HG02943 (cell line): Measurements from ENCODE around the gene MEIS3.
"Not testable (repeated sequence)": the region's sequence is repeated elsewhere in the genome, so short reads cannot be mapped to it uniquely, and the experiment has no call there.

Source experiments
- ATAC-seq: cut with Tn5 transposase; IDR thresholded peaks from one replicate; pipeline ENCODE4 v1.9.1; 2021; ENCODE audit warnings: mild to moderate bottlenecking, low read depth, moderate library complexity; ENCODE audit not compliant: unreplicated experiment

Gene MEIS3

DNA sequence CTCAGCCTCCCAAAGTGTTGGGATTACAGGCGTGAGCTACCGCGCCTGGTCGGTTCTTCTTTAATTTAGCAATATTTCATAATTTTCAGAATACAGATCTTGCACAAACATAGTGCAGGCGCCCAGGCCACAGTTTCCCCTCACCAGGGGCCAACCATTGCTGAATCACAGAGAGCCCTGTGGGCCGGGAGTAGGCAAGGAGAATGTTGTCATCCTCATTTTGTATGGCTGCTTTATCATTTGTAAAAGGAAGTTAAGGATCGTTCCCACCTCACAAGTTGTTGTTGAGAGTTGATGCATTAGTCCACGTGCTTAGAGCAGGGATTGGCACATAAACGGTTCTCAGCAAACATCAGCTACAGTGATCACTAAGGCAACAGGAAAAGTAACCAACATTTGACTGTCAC lies 30.2 kb downstream of the MEIS3 start:
- ATAC-seq, result no peak

DNA sequence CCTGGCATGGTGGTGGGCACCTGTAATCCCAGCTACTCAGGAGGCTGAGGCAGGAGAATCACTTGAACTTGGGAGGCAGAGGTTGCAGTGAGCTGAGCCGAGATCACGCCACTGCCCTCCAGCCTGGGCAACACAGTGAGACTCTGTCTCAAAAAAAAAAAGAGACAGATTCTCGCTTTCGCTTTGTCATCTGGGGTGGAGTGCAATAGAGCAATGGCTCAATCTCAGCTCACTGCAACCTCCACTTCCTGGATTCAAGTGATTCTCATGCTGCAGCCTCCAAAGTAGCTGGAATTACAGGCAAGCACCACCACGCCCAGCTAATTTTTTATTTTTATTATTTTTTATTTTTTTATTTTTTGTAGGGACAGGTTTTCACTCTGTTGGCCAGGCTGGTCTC lies 30.6 kb downstream of the MEIS3 start:
- ATAC-seq, result not testable (repeated sequence)

DNA sequence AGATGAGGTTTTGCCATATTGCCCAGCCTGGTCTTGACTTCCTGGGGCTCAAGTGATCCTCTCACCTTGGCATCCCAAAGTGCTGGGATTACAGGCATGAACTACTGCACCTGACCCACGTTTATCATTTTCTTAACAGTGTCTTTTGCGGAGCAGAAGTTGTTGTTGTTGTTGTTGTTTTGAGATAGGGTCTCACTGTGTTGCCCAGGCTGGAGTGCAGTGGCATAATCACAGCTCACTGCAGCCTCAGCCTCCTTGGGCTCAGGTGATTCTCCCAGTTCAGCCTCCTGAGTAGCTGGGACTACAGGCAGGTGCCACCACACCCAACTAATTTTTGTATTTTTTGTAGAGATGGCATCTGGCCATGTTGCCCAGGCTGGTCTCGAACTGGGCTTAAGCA lies 31.7 kb downstream of the MEIS3 start:
- not testable (repeated sequence) for ATAC-seq

DNA sequence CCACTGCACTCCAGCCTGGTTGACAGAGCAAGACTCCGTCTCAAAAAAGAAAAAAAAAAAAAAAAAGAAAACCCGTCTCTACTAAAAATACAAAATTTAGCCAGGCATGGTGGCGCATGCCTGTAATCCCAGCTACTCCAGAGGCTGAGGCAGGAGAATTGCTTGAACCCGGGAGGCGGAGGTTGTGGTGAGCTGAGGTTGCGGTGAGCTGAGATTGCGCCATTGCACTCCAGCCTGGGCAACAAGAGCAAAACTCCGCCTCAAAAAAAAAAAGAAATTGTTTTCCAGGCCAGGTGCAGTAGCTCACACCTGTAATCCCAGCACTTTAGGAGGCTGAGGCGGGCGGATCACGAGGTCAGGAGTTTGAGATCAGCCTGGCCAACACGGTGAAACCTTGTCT lies 32.7 kb downstream of the MEIS3 start:
- ATAC-seq, result not testable (repeated sequence)

DNA sequence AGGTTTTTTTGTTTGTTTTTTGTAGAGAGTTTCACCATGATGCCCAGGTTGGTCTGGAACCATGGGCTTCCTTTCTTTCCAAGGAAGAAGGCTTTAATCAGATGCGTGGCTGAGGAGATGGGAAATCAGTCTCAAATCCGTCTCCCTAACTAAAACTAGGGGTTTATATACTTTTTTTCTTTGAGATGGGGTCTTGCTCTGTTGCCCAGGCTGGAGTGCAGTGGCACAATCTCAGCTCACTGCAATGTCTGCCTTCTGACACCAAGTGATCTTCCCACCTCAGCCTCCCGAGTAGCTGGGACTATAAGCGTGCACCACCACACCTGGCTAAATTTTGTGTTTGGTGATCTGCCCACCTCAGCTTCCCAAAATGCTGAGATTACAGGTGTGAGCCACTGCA lies 34.8 kb downstream of the MEIS3 start:
- ATAC-seq, result not testable (repeated sequence)

DNA sequence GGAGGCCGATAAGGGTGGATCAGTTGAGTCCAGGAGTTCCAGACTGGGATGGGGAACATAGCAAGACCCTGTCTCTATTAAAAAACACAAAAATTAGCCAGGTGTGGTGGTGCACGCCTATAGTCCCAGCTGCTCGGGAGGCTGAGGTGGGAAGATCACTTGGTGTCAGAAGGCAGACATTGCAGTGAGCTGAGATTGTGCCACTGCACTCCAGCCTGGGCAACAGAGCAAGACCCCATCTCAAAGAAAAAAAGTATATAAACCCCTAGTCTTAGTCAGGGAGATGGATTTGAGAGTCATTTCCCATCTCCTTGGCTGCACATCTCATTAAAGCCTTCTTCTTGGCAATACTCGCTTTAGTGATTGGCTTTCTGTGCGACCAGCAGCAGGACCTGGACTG lies 35.4 kb downstream of the MEIS3 start:
- not testable (repeated sequence) for ATAC-seq

DNA sequence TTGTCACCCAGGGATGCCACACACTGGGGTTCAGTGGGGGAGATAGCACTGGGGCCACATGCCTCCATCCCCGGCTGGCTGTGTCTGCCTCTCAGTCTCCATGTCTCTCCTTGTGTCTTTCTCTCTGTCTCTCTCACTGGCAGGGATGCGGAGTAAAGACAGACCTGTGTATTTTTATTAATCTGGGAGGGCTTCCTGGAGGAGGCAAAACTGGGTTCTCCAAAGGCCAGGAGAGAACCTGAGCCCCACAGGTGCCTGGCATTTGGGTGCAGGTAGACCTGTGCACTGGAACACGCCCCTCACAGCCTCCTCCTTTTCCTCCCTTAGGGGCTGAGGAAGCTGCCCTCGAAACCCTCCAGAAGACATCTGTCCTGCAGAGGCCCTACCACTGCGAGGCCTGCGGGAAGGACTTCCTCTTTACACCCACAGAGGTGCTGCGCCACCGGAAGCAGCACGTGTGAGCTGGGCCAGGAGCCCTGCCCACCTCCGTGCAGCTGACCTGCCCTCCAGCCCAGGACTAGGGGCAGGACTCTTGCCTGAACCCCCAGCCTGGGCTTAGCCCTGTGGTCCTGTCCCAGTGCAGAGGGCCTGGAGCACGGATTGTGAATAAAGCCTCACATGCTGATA lies 37.6 kb downstream of the MEIS3 start:
- no peak for ATAC-seq

DNA sequence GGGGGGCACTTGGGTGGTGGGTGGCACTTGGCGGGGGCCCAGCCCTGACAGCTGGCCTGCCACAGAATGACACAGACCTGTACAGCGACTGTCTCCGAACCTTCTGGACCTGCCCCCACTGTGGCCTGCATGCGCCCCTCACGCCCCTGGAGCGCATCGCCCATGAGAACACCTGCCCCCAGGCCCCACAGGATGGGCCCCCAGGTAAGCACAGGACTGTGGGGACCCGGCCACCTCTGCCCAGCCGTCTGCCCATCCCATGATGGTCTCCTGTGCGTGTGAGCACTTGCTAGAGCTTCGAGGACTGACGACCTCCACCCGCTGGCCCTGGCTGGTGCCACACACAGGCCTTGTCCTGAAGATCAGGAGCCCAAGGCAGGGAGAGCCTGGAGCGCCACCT lies 38.2 kb downstream of the MEIS3 start:
- ATAC-seq, result no peak

DNA sequence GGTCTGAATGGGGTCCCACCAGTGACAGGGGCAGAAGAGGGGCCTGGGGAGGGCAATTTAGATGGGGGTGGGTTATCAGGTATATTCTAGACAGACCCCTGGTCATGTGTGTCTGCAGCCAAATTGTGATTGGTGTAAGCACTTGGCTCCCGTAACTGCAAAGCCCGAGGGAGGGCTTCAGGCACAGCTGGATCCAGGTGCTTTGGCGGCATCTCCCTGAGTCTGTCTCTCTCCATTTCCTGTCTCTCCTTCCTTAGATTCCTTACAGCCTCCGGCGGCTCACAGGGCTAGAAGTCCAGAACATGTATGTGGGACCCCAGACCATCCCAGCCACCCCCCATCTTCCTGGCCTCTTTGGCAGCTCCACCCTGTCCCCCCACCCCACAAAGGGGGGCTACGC lies 38.8 kb downstream of the MEIS3 start:
- ATAC-seq, result no peak

DNA sequence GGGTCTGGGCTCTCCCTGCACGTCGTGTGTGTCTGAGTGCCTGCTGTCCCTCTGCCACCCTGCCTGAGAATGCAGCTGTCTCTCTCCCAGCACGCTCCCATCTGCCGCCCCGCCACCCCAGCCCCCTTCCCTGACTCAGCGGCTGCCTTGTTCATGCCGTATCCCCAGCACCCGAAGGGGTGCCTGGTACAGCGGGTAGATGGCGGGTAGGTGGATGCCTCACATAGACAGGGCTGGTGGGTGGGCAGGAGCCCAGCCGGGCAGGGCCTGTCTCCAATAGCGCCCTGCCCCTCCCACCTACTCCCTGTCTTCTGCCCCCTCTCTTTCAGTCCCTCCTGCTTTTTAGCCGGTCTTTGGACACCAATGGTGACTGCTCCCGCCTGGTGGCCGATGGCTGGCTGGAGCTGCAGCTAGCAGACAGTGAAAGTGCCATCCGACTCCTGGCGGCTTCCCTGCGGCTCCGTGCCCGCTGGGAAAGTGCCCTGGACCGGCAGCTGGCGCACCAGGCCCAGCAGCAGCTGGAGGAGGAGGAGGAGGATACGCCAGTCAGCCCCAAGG lies 39.9 kb downstream of the MEIS3 start:
- no peak for ATAC-seq

DNA sequence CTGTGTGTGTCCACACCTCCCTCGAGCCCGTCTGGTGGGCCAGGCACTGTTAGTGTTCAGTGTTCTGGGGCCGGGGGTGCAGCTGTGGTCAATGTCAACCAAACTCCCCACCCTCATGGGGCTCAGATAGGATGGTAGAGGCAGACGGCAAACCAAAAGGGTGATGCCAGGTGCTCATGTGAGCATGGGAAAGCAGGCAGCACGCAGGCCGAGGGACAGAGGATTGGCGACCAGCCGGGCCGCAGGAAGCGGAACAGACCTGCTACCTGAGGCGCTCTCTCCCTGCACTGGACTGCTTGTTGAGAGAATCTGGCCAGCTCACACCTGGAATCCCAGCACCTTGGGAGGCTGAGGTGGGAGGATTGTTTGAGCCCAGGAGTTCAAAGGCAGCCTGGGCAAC lies 41.1 kb downstream of the MEIS3 start:
- ATAC-seq, result no peak

DNA sequence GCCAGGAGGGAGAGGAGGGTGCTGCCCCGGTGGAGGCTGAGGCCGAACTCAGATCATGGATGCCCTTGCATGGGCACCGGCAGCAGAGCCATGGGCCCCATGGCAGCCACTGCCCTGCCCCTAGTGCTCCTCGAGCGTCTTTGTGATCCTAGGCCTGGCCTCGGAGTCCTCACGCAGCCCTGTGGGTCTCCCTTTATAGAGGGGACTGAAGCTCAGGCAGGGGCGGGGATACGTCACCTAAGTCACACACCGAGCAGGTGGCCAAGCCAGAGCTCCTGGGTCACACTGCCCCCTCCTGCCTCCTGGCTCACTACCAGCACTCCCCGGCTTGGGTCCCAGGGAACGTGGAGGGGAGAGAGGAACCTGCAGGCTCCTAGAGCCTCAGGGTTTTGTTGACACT lies 41.5 kb downstream of the MEIS3 start:
- ATAC-seq, result no peak

DNA sequence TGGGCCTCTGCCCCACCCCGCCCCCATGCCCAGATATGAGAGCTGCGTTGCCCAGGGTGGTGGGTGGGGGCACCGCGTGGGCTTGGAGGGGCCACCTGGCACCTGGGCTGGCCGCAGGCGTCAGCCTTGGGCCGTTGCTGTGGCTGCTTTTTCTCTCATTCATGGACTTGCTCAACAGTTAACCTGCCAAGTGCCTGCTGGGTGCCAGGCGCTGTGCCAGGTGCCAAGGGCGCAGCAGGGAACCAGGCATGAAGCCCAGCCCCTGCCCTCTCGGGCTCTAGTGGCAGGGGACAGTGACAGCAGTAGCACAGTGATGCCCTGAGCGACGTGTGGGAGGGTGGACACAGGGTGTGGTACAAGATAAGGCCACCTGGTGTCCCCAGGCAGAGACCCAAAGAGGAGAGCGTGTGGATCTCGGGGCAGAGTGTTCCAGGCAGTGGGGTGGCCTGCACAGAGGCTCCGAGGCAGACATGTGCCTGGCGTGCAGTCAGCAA lies 42.1 kb downstream of the MEIS3 start:
- ATAC-seq, result no peak

DNA sequence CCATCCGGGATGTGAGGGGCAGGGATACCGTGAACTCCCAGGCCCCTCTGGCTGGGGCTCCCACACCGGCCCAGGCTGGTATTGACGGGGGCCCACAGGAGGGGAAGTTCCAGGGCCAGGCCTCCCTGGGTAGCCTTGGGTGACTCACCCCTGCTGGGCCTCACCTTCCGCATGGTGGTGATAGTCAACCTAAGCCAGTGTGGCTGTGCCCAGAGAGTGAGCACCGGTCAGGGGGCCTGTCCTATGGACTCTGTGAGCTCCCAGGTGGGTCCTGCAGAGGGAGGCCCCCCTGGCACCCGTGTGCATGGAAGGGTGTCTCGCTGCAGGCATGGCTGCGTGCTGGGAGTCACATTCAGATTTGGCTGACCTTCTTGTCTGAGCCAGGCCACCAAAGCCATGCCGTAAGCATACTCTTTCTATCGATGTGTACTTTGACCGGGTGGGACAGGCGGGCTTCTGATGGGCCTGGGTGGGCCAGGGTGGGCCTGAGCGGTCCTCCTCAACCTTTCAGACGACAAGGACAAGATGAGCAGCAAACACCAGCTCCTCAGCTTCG lies 42.7 kb downstream of the MEIS3 start:
- no peak for ATAC-seq

DNA sequence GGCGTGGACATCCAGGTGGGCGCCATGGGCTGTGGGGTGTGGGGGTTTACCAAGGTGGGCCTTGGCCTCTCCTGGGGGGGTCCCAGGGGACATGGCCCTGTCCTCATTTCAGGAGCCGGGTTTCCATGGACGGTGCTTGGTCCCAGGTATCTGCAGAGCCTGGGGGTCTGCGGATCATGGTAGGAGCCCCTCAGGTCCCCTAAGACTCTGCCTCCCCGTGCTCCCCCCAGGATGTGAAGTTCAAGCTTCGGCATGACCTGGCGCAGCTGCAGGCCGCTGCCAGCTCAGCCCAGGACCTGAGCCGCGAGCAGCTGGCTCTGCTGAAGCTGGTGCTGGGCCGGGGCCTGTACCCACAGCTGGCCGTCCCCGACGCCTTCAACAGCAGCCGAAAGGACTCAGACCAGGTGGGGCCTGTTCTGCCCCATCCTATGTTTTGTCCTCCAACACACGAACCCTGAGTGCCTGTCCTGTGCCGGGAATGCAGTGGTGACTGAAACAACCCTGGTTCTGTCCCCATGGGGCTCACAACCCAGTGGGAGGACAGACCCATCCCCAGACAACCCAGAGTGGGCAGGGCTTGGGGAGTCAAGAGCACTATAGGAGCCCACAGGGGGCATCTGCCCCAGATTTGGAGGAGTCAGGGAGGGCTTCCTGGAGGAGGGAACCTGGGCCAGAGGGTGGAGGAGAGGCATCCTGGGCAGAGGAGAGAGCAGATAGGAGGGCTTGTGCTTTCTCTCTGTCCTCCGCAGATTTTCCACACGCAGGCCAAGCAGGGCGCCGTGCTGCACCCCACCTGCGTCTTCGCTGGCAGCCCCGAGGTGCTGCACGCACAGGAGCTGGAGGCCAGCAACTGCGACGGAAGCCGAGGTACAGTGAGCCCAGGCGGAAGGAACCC lies 43.4 kb downstream of the MEIS3 start:
- ATAC-seq, result no peak

DNA sequence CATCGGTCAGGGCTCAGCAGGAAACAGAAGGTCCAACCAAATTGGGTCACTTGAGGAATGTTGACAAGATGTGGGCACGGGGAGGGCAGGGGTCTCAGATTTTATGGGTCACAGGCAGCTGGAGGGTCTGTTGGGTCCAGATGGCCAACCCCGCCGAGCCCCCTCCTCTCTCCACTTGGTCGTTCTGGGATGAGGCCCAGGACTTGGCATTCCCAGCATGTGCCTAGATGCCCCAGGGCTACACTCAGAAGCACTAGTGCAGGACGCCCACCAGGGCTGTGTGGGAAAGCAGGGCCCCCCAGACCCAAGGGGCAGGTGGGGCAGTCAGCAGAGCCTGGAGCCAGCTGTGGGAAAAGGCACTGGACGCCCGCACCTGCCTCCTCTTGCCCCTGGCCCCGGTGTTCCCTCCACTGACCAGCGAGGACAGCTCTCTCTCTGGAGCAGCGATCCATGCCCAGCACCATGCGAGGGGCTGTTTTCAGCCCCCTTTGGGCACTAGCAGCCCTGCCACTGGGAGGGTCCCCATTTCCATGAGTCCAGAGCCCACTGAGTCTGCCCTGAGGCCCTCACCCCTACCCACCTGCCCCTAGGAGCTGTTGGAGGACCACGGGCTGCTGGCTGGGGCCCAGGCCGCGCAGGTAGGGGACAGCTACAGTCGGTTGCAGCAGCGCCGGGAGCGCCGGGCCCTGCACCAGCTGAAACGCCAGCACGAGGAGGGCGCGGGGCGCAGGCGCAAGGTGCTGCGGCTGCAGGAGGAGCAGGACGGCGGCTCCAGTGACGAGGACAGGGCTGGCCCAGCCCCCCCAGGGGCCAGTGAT lies 44.2 kb downstream of the MEIS3 start:
- ATAC-seq, result no peak

DNA sequence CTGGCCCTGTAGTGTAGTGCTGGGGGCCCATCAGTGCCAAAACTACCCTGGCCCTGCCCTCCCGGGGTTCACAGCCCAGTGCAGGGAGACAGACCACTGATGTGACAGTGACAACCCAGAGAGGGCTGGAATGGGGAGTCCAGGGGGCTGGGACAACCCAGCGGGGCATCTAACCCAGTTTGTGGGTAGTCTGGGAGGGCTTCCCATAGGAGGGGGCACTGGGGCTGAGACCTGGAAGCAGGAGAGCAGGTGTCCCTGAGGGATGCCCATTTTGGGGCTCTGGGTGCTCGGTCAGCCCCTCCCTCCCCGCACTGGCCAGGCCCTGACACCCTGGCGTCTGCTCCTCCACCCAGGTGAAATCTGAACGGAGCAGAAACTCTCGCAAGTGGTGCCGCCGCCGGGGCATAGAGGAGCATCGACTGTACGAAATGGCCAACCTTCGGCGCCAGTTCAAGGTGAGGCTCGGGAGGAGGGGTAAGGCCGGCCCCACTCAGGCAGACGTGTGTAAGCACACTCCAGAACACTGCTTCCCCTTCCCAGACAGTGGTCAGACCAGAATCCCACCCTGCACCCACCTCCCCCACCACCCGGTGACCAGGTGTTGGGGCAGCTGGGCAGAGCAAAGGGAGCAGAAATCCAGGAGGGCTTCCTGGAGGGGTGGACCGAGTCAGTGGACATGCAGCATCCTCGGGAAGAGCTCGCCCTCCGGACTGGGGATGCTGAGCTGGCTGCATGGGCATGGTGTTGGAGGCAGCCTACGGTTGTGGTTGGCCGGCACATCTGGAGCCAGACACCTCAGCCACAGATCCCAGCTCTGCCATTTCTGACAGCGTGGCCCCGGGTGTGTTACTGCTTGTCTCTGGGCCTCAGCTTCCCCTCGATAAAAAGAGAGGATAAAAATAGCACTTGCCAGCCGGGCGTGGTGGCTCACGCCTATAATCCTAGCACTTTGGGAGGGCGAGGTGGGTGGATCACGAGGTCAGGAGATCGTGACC lies 45.8 kb downstream of the MEIS3 start:
- ATAC-seq, result no peak

DNA sequence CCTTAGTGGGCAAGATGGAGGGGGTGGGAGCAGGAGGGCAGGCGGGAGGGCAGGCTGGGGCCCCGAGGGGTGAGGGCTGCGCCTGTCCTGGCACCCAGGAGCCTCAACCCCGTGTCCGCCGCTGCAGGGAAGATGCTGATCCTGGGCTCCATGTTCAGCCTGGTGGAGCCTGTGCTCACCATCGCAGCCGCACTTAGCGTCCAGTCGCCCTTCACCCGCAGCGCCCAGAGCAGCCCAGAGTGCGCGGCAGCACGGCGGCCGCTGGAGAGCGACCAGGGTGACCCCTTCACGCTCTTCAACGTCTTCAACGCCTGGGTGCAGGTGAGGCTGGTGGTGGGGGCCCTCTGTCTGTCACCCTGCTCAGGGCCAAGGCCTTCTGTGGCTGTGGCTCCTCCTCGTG lies 46.7 kb downstream of the MEIS3 start:
- ATAC-seq, result no peak

DNA sequence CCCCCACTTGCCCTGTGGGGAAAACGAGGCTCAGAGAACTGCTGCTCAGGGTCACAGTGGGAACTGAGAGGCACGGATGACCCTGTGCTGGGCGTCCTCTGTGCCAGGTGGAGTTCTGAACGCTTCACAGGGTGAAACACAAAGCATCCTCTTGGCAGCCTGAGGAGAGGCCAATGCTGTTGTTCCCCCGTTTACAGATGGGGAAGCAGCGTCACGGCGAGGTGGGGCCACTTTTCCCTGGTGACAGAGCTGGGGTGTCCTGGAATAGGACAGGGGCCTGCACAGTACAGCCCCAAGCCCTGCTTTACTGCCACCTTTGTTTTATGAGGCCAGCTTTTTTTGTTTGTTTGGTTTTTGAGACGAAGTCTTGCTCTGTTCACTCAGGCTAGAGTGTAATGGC lies 48.1 kb downstream of the MEIS3 start:
- ATAC-seq, result no peak
